NCI-H1105 (cell line): ENCODE results near the gene GJD3.
"Not testable (repeated sequence)": the region's sequence is repeated elsewhere in the genome, so short reads cannot be mapped to it uniquely, and the experiment has no call there.

Experiments
- DNase-seq: peaks from one replicate; lab custom pipeline; 2025; lab: John Stamatoyannopoulos, UW

The GJD3 gene

GRCh38 chr17:40364121-40364861 lies at the start of gene GJD3:
TSS of gene GJD3 (minus strand) at chr17:40364737. CDS start at chr17:40363815, 922 bp downstream.
- no peak for DNase-seq

GRCh38 chr17:40414312-40414711 lies 49.8 kb upstream of the GJD3 start:
- not testable (repeated sequence) for DNase-seq

- DNase-seq = no peak
Observed at GRCh38 chr17:40412880-40413279, 48.3 kb upstream of the GJD3 start.

GRCh38 chr17:40411821-40412220 lies 47.3 kb upstream of the GJD3 start:
- DNase-seq = no peak

GRCh38 chr17:40410082-40410481 lies 45.5 kb upstream of the GJD3 start:
- no peak for DNase-seq

- not testable (repeated sequence) for DNase-seq
Observed at GRCh38 chr17:40409540-40409939, 45.0 kb upstream of the GJD3 start.

- no peak for DNase-seq
Observed at GRCh38 chr17:40407460-40407859, 42.9 kb upstream of the GJD3 start.

- no peak for DNase-seq
Observed at GRCh38 chr17:40404003-40404402, 39.5 kb upstream of the GJD3 start.

- DNase-seq = no peak
Observed at GRCh38 chr17:40402668-40403067, 38.1 kb upstream of the GJD3 start.

GRCh38 chr17:40399185-40399584 lies 34.6 kb upstream of the GJD3 start:
- DNase-seq = peak; percentile 0

- DNase-seq = not testable (repeated sequence)
Observed at GRCh38 chr17:40386555-40386954, 22.0 kb upstream of the GJD3 start.

- no peak for DNase-seq
Observed at GRCh38 chr17:40382251-40382650, 17.7 kb upstream of the GJD3 start.

GRCh38 chr17:40378966-40379365 lies 14.4 kb upstream of the GJD3 start:
- no peak for DNase-seq

GRCh38 chr17:40377832-40378231 lies 13.3 kb upstream of the GJD3 start:
- DNase-seq = no peak

- not testable (repeated sequence) for DNase-seq
Observed at GRCh38 chr17:40376541-40376940, 12.0 kb upstream of the GJD3 start.

GRCh38 chr17:40375786-40376185 lies 11.2 kb upstream of the GJD3 start:
- DNase-seq = not testable (repeated sequence)

GRCh38 chr17:40374821-40375498 lies 10.4 kb upstream of the GJD3 start:
- DNase-seq = no peak

GRCh38 chr17:40373999-40374398 lies 9.5 kb upstream of the GJD3 start:
- no peak for DNase-seq

GRCh38 chr17:40373324-40373723 lies 8.8 kb upstream of the GJD3 start:
- DNase-seq = no peak

GRCh38 chr17:40372644-40373043 lies 8.1 kb upstream of the GJD3 start:
- DNase-seq = not testable (repeated sequence)

GRCh38 chr17:40372031-40372430 lies 7.5 kb upstream of the GJD3 start:
- no peak for DNase-seq

- DNase-seq = no peak
Observed at GRCh38 chr17:40371261-40371929, 6.9 kb upstream of the GJD3 start.

- DNase-seq = no peak
Observed at GRCh38 chr17:40369923-40370322, 5.4 kb upstream of the GJD3 start.
